GM19324 (cell line): ENCODE results near the gene CCDC107.

Experiments
- ATAC-seq: cut with Tn5 transposase; IDR thresholded peaks from one replicate; pipeline ENCODE4 v1.9.1; 2021; ENCODE audit warnings: mild to moderate bottlenecking, moderate library complexity; ENCODE audit not compliant: unreplicated experiment, low FRiP score

CCDC107 gene

GRCh38 chr9:35658968-35659220 lies 802 bp downstream of the CCDC107 start:
- no peak for ATAC-seq

GRCh38 chr9:35659340-35659739 lies 1.2 kb downstream of the CCDC107 start:
- no peak for ATAC-seq

GRCh38 chr9:35660966-35661415 lies 2.9 kb downstream of the CCDC107 start:
- ATAC-seq = no peak

GRCh38 chr9:35661756-35662350 lies 3.8 kb downstream of the CCDC107 start:
- ATAC-seq = no peak

GRCh38 chr9:35662437-35662836 lies 4.3 kb downstream of the CCDC107 start:
- no peak for ATAC-seq

- peak; percentile 82 for ATAC-seq
These were observed 6.7 kb downstream of the CCDC107 start, which contains the start of gene ARHGEF39 for GRCh38 chr9:35664531-35665470. TSS of gene ARHGEF39 (minus strand) at chr9:35665195. CDS start at chr9:35665169, 26 bp downstream.

- ATAC-seq = no peak
These were observed 7.4 kb downstream of the CCDC107 start for GRCh38 chr9:35665471-35665818.

GRCh38 chr9:35666045-35666444 lies 8.0 kb downstream of the CCDC107 start:
- no peak for ATAC-seq

- ATAC-seq = no peak
These were observed 8.5 kb downstream of the CCDC107 start for GRCh38 chr9:35666549-35666948.

GRCh38 chr9:35667939-35668338 lies 9.8 kb downstream of the CCDC107 start:
- no peak for ATAC-seq

GRCh38 chr9:35669331-35670145 lies 11.4 kb downstream of the CCDC107 start:
- ATAC-seq = no peak

- ATAC-seq = no peak
These were observed 15.3 kb downstream of the CCDC107 start, which contains the start of gene CA9 for GRCh38 chr9:35673132-35674024. TSS of gene CA9 (plus strand) at chr9:35673928. CDS start at chr9:35673960, 32 bp downstream.

GRCh38 chr9:35674025-35674361 lies 15.9 kb downstream of the CCDC107 start:
- ATAC-seq = no peak

GRCh38 chr9:35675204-35675603 lies 17.1 kb downstream of the CCDC107 start:
- no peak for ATAC-seq

GRCh38 chr9:35675732-35676392 lies 17.8 kb downstream of the CCDC107 start:
- ATAC-seq = no peak

GRCh38 chr9:35679091-35679490 lies 21.0 kb downstream of the CCDC107 start:
- no peak for ATAC-seq

- ATAC-seq = no peak
These were observed 21.8 kb downstream of the CCDC107 start for GRCh38 chr9:35679766-35680330.

GRCh38 chr9:35680331-35681105 lies 22.4 kb downstream of the CCDC107 start:
- ATAC-seq = peak; percentile 81
